GM23248 (cell line): ENCODE data around the gene PPP2R5D.

Experiments used
- EZH2 ChIP-seq: fragments of 200-600 bp; sonication (generic); IDR thresholded peaks from 2 replicates; pipeline ENCODE4 v1.6.1; 2018; ENCODE audit warnings: antibody characterized with exemption, mild to moderate bottlenecking; ENCODE audit not compliant: insufficient read depth, poor library complexity, severe bottlenecking
- EZH2phosphoT487 ChIP-seq: fragments of 200-600 bp; sonication (generic); IDR thresholded peaks from 2 replicates; pipeline ENCODE4 v1.6.1; 2018; ENCODE audit warnings: antibody characterized with exemption, moderate library complexity, mild to moderate bottlenecking, low read depth; ENCODE audit not compliant: insufficient read depth

GRCh38 chr6:43055966-43056365 lies 71.6 kb downstream of the PPP2R5D start:
- TF ChIP-seq EZH2 = no peak
- TF ChIP-seq EZH2phosphoT487 = no peak
